Inflammatory macrophage treated with lipopolysaccharide for 1 hour (primary cell): ENCODE data around the gene MYZAP.
"Not testable (repeated sequence)": the region's sequence is repeated elsewhere in the genome, so short reads cannot be mapped to it uniquely, and the experiment has no call there.

ENCODE experiments used
- DNase-seq, 2 donors: peaks; one replicate each; pipeline ENCODE4 v3.0.0-alpha.2; 2020 to 2022

Gene MYZAP

GRCh38 chr15:57595011-57595866, 3.5 kb downstream of the MYZAP start:
- no peak for DNase-seq

DNA sequence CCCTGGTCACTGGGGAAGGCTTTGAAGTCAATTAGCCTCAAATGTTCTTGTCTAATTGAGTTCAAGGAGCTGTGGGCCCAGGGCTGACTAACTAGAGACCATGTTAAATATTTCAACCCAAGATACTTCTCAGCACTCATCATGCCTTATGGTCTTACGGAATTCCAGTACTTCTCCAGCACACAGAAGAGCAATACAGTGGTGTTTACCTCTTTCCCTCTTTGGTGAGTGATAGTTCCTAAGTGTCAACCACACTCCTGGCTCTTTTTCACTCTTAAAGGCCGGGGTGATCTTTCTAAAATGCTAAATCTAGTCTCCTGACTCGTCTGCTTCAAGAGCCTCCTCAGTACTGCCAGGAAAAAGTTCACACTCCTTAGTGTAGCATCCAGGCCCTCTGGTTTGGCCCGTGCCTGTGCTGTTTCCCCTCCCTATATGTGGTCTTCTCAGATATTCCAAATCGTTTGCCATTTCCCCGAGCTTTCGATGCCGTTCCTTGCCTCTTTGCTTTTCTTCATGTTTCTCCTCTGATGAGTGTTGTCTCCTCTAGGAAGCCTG, 4.7 kb downstream of the MYZAP start:
- no peak for DNase-seq

- no peak for DNase-seq
Measured at GRCh38 chr15:57596978-57597377, 5.3 kb downstream of the MYZAP start.

- no peak for DNase-seq
Measured at GRCh38 chr15:57597431-57597830, 5.7 kb downstream of the MYZAP start.

- no peak for DNase-seq
Measured at GRCh38 chr15:57598346-57598745, 6.6 kb downstream of the MYZAP start.

DNA sequence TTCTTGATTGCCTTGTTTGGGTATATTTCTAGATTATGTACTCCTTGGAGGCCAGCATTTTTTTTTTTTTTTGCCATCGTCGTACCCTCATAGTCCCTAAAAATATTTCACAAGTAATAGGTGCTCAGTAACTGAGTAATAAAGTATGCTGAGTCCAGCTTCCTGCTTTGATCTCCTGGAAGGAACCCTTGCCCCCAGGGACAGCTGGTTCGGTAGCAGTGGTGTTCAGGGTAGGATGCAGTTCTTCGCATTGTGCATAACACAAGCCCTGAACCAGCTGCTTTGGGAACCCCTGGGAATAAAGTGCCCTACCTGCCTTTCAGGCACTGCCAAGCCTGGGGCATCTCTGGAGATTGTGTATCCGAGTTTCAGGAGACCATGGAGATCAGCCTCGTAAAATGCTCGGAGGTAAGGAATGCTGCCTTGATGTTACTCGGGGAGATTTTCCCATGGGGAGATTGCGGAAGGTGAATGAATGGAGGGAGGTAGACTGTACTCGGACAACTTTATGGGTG, 7.6 kb downstream of the MYZAP start:
- DNase-seq = no peak

DNA sequence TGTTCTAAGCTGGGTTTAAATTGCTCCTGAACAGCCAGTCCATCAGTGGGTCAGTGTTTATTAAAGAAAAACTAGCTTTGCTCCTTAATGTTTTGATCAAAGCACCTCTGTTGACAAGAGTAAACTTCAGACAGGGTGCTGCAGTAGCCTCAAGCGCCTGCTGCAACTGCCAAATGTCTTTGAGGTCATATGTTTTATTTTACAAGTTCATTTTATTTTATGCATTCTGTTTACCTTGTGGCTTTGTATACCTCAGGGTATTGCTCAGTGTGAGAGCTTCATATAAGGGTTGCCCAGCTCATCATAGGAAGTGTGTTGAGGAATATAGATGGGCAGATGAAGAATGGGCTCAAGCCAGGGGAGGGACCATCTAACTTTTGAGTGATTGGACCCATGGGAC, 8.5 kb downstream of the MYZAP start:
- no peak for DNase-seq

DNA sequence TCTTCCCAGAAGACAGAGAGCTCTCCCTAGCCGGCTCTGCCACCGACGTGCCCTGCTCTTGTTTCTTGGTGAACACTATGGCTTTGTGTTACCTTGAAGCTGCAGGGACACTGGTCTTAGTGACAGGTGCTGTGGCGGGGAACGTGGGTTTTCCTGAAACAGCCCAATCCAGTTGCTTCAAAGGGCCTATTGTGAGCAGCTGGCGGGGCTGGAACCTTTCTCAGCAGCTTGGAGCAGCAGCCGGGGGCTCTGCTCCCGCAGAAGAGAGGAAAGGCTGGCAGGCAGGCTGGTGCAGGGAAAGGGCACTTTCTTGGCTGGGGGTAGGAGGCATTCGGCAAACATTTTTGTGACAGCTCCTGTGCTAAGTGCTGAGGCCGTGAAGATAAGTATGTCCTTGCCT, 12.8 kb downstream of the MYZAP start:
- DNase-seq = no peak

DNA sequence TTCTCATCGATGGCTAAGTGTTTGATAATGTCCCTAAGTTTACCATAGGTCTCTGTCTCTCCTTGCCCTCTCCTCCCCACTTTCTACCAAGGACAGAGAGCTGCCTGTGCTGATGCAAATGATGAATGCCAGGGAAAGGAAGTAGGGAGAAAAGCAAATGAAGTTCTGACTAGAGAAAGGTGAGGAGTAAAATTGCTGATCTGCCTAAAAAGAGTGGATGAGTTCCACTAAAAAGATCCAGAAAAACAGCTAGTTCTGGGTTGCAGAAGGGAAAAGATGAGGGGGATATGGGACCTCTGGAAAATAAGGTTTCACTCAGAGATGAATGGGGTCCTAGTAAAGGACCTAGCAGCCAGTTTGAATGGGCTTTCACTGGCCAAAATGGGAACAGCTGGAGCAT, 13.8 kb downstream of the MYZAP start:
- no peak for DNase-seq

- DNase-seq = no peak
Measured at GRCh38 chr15:57606048-57606447, 14.3 kb downstream of the MYZAP start.

DNA sequence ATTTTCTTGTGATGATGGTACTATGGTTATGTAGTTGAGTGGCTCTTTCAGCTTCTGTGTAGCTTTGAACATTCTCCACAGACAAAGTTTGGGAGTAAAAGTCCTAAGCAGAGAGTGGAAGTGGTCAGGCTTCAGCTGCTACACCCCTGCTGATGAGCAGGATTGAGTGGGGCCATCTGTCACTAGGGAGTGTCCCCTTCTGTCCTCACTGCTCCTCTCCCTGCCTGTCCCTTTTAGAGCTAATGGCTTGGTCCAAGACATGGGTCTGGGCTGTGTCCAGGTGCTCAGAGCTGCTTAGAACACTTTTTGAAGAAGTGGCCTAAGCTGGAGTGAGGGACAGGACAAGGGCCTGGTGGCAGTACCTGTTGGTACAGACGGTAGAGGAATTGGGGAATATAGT, 15.1 kb downstream of the MYZAP start:
- DNase-seq = no peak

DNA sequence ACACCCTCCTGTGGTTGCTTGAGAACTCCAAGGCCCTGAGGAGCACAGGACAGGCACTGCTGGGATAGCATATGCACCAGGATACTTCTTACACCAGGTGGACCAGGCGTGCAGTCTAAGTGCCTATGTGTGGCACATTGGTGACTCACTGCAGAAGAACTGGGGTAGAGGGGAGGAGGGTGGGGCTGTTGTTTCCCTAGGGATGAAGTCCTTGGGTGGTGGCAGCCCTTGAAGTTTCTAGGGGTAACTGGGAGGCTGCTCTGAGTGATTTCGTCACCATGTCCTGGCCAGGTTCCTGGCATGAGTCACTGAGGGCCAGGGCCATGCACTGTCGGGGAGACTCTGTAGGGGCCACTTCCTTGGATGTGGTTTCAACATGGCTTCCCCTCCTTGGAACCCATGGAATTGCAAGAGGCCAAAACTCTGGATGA, 15.9 kb downstream of the MYZAP start:
- peak; percentile 22 to 30 for DNase-seq

DNA sequence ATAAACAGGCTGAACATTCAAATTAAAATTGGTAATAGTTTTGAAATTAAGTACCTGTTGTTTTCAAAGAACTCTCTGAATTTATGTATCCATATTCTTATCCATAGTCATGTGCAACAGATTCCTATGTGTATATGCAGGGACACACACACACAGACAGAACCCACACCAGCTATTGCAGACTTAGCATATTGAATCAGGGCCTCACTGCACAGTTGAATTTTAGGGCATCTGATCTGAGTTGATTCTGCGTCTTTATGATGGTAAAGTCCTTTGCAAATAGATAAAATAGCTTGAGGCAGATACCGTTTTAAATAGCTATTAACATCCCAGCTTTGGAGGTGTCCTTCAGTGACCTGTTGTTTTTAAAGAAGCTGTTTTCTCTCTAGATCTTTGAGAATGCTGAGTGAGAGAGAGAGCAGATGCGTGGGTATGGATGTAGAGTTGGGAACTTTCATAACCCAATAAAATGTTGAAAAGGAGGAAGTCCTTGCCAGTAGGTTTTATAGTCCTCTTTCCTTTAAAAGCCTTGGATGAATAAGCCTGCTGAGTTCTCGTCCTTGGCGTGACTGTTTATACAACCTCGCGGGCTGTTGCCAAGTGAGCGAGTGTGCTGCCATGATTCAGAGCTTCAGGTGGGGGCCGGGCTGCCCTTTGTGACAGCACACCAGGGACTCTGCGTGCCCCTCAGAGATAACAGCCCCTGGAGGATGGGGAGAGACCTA, 18.3 kb downstream of the MYZAP start:
- peak; percentile 28 to 37 for DNase-seq

- DNase-seq = no peak
Measured at GRCh38 chr15:57611123-57611522, 19.4 kb downstream of the MYZAP start.

- no peak for DNase-seq
Measured at GRCh38 chr15:57611938-57612337, 20.2 kb downstream of the MYZAP start.

DNA sequence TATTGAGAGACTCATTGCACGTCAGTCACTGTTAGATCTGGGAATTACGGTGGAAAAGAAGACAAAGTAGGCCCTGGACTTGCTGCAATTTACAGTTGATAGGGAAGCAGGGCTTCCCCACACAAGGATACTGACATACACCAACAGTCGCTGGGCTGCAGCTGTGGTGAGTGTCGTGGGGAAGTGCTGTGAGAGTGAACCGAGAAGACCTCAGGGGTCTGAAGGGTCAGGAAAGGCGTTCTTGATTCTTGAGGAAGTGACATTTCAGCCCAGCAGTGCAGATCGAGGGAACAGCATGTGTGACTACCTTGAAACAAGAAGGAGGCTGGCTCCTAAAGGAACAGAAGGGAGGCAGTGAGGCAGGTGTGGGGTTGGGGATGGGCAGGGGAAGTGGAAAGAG, 22.5 kb downstream of the MYZAP start:
- no peak for DNase-seq

DNA sequence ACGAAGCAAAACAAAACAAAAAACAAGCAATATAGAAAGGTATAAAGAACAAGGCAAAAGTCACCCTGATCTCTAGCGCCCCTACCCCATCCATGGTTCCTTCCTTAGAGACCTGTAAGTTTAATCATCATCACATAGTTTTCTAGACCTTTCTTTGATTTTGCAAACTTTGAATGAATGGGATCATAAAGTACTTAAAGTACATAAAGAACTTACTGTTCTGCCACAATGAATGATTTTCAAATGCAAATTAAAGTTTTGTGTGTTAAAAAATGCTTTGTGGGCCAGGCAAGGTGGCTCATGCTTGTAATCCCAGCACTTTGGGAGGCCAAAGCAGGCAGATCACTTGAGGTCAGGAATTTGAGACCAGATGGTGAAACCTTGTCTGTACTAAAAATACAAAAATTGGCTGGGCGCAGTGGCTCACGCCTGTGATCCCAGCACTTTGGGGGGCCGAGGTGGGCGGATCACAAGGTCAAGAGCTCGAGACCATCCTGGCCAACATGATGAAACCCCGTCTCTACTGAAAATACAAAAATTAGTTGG, 24.3 kb downstream of the MYZAP start:
- not testable (repeated sequence) for DNase-seq

DNA sequence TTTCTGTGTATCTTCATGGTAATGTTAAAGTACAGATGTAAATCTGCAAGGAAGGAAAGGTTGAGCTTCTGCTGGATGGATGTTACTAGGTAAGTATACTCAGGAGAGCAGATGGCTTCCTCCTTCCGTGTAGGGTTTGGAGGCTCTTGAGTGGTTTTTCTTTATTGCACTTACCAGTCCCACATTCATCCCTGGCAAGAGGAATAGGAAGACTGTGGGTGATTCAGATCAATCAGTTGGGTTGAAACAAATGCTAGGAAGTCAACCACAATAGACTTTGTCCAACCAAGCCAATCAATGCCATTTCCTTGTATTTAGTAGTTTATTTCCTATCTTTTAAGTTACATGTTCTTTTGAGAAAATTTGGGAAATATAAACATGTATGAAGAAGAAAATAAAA, 26.6 kb downstream of the MYZAP start:
- DNase-seq = no peak

GRCh38 chr15:57619746-57620145, 28.0 kb downstream of the MYZAP start:
- no peak for DNase-seq

DNA sequence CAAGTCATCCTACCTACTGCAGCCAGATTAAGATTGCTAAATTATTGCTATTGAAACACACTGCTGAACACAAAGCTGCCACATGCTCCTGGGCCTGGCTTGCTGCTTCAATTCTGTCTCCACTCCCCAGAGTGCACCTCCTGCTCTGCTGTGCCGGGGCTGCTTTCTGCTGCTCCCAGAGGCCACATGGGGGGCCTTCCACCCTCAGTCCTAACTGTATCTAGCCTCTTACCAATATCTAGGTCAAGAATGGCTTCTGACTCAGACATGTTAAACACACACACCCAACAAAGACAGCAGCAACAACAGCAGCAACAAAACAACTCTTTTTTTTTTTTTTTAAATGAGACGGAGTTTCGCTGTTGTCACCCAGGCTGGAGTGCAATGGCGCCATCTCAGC, 33.0 kb downstream of the MYZAP start:
- no peak for DNase-seq

DNA sequence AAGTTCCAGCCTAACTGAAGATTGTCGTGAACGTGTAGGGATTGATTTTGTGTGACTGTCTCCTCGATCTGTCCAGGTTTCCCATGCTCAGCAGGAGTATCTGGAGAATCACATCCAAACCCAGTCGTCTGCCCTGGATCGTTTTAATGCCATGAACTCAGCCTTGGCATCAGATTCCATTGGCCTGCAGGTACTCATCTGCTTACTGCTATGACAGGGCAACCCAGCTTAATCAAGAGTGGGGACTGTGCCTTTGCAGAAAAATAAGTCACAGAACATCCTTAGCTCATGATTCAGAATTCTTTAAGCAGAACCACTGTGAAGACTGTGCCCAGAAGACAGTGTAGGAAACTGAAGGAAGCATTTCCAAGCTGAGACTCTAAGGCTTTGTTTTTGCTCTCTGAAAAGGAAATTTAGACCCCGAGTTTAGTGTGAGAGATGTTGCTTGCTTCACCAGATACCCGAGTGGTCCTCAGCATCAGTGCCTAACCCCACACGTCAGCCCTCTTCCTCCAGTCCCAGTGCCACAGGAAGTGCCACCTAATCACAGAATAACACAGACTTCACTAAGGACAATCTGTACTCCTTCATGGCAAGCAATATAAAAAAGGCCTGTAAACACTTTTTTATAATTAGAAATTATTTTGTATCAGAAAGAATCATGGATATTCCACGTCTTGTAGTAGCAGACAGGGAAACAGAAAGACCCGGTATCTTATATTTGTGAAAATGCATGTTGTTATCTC, 34.2 kb downstream of the MYZAP start:
- DNase-seq = no peak

- DNase-seq = no peak
Measured at GRCh38 chr15:57626713-57627440, 35.2 kb downstream of the MYZAP start.
